HT-29 (cell line): ENCODE data around the gene IRF6. TPM values are rescaled to one million over a fixed set of nuclear protein-coding genes. Genes with fewer than 3 reads are reported as not detected.

Experiments used
- DNase-seq: peaks from one replicate; pipeline ENCODE4 v3.0.0-alpha.2; 2015; ENCODE audit warnings: low spot score
- total RNA-seq: library from RNA; depleted of rRNA; stranded (reverse); fragments of >200 nt; shearing (Covaris generic); gene quantifications from 2 replicates; pipeline ENCODE4 v1.2.3, GENCODE V29; 2014; rRNA removed

IRF6 gene
- total RNA-seq, result 30.2 and 32.7 TPM in 2 replicates

DNA sequence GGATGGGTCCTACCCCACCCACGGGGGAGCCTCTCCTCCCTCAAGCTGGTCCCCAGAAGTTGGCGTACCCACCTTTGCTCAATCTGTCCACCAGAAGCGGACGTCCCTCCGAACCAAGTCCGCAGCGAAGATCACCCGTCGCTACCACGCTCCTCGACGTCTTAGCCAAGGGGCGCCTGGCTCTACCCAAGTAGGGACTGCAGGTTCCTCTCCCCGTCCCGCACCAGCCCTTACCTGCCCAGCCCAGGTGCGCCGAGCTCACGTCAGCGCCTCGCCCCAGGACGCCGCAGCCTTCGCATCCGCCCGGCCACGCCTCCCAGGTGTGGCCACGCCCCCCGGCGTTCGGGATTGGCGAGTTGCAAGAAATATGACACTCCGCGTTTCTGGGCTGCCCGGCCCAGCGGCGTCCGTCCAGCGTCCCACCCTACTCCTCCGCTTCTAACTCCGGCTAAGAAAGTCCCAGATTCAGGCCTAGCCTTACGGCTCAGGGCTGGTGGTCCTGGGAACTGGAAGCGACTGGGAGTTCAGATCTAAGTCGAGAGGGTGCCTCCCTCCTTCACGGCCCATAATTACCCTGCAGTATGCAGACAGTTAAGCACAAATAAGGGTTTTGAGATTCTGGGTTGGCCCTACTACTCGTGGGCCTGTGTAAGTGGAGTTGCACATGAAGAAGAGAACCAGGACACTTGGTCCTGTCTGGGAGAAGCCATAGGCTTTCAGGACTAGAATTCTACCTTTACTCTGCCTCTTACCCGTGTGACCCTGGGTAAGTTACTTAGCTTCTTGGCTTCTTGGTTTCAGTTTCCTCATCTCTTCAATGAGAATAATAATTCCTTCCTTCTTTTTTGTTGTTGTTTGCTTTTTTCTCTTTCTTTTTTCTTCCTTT lies at the start of gene IRF6:
Gene IRF6, minus strand, starts transcription at position 268 of the 886 bp plus-strand sequence. CDS start 4,729 bp downstream, outside the sequence.
- DNase-seq, result peak; percentile 97

DNA sequence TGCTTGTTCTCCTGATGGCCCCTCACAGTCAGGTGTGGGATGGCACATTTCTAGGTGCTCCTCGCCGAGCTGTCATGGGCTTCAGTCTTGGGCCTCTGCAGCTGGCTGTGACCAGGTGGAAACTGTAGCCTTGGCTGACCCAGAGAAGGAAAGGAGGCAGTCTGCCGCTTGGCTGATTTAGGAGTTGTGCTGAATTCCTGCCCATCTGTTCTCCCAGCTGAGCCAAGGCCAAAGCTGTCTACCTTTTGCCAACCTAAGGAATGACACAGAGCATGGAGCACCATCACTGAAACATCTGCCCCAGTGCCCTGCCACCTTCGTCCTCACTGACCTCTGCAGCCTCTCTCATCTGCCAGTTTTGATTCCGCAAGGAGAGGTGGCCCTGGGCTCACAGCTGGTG lies 49.7 kb upstream of the IRF6 start:
- no peak for DNase-seq

DNA sequence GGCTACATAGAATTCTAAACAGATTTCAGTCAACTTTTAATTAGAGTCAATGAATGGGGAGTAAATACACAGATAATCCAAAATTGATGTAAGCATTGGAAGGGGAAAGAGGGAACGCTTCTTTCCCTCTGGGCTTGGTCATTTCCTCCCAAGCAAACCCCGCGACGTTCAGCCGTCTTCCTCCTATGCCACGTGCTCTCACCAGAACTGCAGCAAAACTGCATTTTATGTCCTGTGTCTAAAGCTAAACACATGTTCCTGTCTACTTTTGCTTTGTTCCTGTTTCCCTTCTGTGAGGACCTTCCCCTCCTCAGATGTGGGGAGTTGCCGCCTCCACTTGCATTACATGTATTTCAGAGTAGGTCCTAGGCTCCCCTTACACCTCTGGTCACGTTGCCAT lies 49.1 kb upstream of the IRF6 start:
- no peak for DNase-seq

DNA sequence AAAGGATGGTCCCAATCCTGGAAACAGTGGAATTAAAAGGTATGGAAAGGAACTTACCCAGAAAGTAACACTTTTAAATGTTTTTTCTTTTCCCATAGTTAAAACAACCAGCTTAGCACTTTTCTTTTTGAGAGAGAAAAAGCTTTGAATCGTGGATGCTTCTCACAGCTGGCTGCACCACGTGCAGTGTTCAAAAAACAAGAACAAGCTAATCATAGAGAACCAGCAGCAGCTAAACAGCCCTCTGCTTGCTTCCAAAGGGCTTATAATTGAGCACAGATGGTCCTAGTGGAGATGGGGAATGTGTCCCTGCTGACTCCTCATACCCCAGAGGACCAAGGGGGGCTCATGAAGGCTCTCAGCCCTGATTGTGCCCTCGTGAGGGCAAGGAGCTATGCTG lies 48.3 kb upstream of the IRF6 start:
- DNase-seq, result no peak

DNA sequence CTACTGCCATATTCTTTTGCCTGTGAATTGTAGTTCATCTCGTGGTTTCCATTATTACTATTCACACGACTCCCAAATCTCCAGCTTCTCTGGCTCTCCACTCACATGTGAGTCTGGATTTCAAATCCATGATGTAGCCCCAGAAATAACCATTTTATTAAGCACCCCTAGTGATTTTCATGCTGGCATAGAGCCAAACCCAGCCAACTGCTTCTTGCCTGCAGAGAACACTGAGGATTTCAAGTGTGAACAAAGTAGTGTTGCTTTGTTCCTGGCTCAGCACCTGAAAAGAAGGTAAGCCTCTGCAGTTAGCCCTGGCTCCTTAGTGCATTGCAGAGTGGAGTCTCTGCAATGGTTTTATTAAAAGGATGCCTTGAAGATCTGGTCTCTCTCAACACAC lies 47.7 kb upstream of the IRF6 start:
- DNase-seq, result no peak

DNA sequence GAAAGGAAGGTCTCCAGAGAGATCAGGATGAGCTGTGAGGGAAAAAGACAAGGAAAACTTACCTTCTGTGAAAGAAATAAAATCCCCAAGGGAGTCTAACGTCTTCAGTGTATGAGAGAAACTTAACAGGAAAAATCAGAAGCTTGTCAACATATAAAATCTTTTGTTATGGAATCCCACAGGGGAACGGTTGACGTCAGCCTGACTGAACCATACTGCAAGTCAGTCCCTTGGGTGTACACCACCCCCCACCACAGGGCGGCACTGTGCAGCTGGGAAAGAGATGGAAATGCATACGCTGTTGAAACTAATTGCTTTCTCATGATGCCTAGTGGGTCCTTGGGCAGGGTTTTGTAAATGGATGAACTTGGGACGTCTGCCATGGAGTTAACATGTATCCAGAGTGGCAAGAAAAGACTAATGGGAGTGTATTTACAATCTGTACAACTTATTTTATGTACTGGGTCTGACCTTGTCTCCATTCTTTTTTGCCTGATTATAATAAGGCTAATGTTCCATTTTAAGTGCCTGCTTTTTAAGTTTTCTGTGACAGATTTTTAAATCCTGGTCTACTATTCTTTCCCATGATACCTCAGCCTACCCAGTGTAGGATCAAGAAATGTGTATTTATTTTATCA lies 44.5 kb upstream of the IRF6 start:
- DNase-seq, result peak; percentile 51

DNA sequence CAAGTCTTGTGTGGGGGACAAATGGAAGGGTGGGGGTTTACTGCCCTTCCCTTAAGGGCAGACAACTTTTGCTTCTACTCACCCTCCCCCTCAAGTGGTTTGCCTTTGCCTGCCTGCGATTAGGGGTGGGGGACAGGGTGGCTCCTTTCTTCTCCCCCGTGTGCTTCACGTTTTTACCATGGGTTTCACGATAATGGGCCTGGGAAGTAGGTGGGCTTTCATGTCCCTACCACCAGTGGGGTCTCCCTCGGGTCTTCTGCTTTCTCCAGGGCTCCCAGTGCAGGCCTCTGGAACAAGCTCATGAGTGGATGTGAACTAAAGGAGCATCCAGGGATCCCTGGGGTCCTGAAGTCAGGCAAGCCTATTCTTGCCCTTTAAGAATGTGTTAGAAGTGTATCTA lies 43.4 kb upstream of the IRF6 start:
- no peak for DNase-seq

DNA sequence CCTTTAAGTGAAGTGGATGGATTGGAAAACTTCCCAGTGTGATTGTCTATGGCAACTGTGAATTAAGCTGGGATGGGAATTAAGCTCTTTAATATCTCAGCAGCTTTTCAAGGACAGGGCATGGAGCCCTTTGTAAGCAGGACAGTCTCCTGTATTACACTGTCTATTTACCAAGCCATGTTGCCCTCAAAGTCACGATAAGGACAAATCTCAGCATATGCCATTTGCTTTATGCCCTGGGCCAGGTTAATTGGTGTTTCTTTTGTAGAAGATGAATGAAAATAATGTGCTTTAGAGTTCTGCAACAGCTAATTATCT lies 39.4 kb upstream of the IRF6 start:
- DNase-seq, result no peak

DNA sequence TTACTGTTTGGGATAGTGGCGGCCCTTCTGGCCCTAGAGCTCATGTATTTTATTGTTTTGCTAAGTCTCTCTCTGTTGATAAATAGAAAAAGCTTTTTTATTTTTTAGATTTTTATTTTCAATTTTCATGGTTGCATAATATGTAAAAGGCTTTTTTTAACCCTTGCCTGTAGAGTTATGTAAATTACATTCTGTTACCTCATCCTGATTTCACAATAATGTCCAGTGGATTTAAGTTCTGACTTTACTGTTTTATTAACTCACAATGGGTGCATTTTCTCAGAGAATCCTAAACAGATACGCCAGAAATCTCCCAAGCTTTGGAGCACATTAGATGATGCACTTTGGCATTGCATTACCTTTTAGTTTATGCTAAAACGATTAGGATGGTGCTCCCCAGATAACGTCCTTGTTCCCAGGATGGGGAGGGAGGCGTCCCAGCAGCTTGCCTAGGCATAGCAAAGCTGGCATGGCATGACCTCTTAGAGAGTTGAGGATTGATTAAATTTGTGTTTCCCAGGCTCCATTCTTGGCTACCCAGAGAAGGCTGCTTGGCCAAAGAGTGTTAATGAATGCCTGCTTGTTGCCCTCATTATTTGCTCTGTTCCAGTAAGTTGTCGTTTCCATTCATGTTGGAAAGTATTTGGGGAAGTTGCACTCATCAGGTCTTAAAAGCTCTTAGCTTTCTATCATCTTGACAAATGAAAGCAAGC lies 38.9 kb upstream of the IRF6 start:
- no peak for DNase-seq

DNA sequence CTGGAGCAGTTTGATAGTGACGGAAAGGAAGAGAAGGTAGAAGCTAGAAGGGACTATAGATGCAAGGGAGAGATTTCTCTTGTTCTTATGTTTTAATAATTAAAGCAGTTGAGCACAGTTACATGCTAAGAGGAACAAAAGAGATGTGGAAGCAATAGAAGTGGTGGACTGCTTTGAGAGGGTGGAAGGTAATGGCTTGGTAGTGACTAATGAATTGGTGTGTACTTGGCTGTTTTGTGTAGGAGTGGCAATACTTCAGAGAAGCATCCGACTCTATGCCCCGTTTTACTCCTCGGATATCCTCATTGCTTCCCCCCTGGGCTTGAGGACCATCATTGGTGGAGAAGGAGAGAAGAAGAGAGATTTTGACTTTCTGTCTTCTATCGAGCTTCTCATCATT lies 34.7 kb upstream of the IRF6 start:
- no peak for DNase-seq

DNA sequence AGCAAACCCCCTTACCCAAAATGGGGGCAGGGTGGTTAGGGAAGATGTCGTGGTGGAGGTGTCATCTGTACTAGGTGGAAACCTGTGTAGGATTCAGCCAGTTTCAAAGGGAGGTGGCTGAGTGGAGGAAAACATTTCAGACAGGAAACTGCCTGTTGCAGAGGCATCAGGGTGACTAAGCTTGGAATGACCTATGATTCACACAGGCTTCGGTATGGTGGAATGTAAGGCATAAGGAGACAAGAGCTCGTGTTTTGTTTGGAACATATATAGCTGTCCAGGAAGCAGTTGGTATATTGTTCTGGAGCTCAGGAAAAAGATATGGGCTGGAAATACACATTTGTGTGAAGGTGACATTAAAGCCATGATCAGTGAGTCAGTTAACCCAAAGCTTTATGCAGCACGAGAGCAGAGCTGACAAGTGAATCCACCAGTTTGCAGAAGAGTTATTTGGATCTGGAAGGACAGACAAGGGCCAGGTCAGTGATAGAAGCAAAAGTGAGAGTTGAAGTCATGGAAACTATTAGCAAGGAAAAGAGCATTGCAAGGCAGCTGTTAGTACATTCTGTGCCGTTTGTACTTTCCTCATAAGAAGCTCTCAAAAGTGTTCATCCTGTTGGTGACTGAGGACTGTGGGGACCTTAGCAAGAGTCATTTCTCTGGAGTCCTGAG lies 34.1 kb upstream of the IRF6 start:
- DNase-seq, result peak; percentile 28

DNA sequence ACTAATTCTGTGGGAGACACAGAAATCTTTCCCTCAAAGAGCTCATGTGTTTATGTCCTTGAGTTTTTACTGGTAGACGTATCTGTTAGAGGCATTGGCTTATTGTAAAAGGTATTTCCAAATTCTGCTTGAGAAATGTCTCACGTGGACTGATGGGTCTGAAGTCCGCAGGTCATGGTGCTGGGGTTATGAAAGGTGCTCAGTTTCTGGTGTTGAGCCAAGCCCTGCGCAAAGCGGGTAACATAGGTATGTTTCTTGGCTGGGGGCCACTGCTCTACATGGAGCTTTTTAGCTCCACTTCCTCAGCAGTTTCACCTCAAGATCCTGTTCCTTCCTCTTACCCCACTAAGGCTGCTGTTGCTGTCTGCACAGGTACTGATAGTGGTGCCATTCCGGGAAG lies 32.6 kb upstream of the IRF6 start:
- DNase-seq, result no peak

DNA sequence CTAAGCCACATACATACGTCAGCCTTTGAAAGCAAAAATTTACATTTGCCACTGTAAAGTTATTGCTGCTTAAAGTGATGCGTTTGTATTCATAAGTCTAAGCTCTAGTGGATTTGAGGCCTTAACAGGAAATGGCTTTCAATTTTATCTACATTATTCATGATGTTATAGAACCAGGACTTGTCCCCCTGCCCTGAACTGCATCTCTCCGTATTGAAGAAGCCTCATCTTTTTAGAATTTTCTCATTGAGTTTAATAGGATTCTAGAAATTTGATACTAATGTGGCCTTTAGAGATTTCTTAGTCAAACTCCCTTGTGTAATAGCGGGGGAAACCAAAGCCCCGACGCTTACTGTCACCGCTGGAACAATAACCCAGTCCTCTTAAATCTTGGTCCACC lies 31.7 kb upstream of the IRF6 start:
- DNase-seq, result no peak

DNA sequence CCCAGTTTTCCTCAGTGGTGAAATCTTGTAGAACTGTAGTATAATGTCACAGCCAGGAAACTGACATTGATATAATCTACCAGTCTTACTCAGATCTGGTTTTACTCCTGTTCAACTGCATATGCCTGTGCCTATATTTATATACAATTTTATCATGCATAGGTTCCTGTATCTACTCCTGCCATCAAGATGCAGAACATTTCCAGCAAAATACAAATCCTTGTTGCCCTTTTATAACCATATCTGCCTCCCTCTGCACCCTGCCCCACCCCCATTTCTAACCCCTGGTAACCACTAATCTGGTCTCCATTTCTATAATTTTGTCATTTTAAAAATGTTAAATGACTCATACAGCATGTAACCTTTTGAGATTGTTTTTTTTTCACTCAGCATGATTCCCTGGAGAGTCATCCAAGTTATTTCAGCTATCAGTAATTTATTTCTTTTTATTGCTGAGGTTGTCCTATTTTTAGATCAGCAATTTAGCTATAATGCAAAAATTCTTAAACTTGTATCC lies 29.9 kb upstream of the IRF6 start:
- no peak for DNase-seq

DNA sequence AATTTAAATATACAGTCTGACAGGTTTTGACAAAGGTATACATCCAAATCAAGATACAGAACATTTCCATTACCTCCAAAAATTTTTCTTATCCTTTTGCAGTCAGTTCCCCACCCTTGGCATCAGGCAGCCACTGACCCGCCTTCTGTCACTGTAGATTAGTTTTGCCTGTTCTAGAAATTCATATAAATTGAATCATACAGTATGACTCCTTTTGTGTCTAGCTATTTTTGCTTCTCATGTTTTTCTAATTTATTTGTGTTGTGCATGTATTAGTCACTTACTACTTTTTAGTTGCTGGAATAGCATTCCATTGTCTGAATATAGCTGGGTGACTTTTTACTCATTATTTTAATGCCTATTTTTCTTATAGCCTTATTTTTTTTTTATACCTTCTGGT lies 25.7 kb upstream of the IRF6 start:
- DNase-seq, result no peak

DNA sequence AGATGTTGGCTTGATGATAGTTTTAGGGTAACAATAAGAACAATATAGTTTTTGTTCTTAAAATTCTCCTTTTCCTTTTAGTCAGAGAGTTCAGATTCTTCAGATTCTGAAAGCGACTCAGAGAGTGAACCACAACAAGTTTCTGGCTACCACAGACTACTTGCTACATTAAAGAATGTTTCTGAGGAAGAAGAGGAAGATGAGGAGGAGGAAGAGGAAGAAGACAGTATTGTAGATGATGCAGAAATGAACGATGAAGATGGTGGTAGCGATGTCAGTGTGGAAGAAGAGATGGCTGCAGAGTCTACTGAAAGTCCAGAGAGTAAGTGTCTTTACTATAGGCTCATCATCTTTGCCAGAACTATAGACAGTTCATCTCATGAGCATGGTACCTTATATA lies 24.8 kb upstream of the IRF6 start:
- DNase-seq, result no peak

DNA sequence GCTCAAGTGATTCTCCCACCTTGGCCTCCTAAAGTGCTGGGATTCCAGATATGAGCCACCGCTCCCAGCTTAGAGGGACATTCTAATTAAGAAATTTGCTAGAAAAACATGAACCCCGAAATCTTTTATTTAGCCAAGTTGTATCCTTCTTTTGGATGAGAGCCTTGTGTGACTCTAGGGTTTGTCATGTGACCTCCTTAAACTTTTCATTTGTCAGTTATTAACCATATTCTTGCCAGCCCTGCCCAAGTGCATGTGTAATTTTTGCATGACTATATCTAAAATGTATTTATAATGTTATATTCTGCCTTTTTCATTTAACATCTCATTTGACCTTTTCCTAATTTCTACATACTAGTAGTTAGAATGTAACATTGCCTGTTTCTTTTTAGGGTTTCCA lies 23.8 kb upstream of the IRF6 start:
- DNase-seq, result no peak

DNA sequence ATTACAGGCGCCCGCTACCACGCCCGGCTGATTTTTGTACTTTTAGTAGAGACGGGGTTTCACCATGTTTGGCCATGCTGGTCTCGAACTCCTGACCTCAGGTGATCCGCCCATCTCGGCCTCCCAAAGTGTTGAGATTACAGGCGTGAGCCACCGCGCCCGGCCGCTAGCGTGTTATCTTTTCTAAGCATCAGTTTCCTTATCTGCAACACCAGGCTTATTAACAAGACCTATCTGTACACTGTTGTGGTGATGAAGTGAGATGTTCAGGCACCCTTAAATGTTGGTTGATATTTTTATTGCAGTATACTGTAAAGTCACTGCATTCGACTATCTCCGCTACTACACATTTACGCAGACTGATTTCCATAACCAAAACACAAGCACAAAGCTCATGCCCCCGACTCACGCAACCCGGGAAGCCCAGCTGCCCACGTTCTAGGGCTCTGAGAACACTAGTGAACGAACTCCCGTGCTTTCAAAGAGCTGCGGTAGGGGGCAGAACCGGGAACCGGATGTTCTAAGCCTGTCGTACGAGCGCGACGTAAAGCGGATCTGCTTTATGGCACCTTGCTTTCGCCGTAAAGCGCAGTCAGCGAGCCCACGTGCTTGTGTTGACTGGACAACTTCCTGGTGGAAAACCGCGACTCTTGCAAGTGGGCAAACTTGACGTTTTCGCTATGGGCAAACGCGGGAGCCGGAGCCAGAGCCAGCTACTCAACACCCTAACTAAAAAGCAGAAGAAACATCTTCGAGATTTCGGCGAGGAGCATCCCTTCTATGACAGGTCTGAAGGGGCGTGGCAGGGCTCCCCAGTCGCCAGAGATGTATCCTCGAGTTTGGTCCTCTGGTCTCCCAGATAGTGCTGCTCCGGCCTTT lies 21.7 kb upstream of the IRF6 start, which contains the start of gene UTP25:
Gene UTP25, plus strand, starts transcription at position 589 of the 879 bp plus-strand sequence. Its CDS starts 92 bp downstream, at position 681.
- peak; percentile 97 for DNase-seq

DNA sequence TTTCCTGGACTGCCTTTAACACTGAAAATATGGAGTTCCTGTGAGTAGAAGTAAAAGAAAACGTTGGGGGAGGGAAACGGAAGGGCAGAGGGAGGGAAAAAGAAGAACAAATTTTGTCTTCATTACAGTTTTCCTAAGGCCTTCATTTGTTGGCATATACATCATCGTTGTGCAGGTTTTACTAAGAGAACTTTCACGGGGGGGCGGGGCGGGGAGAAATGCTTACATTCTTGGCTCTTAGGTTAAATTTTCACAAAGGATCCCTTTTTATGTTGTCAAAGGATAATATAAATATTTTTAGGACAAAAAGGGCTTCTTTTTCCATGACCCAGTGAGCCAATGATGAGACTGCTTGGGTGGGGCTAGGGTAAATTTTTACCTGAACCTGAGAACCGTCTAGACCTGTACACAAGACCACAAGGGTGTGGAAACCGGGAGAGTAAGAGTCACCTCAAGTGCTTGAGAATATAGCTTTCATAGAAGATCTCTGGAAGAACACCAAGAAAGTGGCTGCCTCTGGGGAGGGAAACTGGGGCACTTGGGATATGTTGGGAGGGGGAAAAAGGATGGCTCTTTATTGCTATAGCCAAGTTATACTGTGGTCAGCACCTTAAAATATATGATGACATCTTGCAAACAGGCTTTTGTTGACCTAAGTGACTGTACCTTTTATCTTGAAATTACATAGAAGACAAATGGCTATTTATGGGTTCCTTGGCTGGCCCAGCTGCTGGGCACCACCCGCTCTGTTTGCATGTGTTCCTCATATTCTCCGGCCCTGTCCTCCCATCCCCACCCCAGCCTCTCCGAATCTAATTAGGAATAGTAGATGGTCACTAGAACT lies 19.9 kb upstream of the IRF6 start:
- peak; percentile 55 for DNase-seq
